VCaP (cell line): Measurements from ENCODE around the gene CHD9.

Experiments
- H3K27ac ChIP-seq: fragments of 450-650 bp; 2 replicates; pipeline ENCODE4 v1.5.1; 2017
- CTCF ChIP-seq: fragments of 450-650 bp; conservative IDR thresholded peaks from 2 replicates; pipeline ENCODE4 v1.5.1; 2017; ENCODE audit warnings: mild to moderate bottlenecking, moderate library complexity

The CHD9 gene

GRCh38 chr16:53374800-53375199 lies 320.0 kb downstream of the CHD9 start:
- no peak for TF ChIP-seq CTCF
- peak overlapping the region; percentile 79 for H3K27ac ChIP-seq

- no peak for TF ChIP-seq CTCF
- no peak overlapping the region for H3K27ac ChIP-seq
Observed at GRCh38 chr16:53378138-53378537, 323.3 kb downstream of the CHD9 start.
